Measurements from ENCODE around the gene HSPG2. TPM values are rescaled to one million over a fixed set of nuclear protein-coding genes. Genes with fewer than 3 reads are reported as not detected.
"Not testable (repeated sequence)": the region's sequence is repeated elsewhere in the genome, so short reads cannot be mapped to it uniquely, and the experiment has no call there.

Gene HSPG2
- total and polyA plus RNA-seq, 12 donors = 38.7 to 558 (median 273) TPM

DNA sequence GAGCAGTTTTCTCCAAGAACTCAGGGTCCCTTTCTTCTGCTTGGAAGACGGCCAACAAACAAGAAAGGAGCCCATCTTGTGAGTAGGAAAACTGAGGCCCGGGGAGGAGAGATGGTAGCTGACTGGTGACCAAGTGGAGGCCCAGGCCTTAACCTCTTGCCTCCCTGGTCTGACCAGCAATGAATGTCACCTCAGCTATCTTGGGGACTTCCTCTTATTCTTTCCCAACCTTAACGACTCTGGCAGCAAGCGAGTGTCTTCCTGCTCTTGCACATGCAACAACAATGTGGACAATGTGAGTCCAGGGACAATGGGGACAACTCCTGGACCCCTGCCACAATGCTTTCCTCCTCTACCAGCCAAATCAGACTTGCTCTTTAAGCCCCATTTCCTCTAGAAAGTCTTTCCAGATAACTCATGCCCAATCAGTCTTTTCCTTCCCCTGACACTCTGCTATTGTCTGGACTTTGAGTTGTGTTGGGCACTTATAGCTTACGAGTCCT, 12.6 kb downstream of the HSPG2 start:
- peak in 6 of 7 donors; percentile 67 to 93 (median 83) for DNase-seq
- WGBS, 4 donors = 24 to 64% (median 51%) methylated on average over 3 to 5 of the region's 5 CpGs
- Histone ChIP-seq H3K27ac (peak overlapping the region in 4 of 5 donors; percentile 41 to 96 (median 72)), H3K36me3 (replicated peaks in 1 of 2) (no peaks in the 10 kb centered on the region), H3K4me3 (no peak overlapping the region), H3K4me1 (replicated peaks in 1 of 2) (peaks cover 51 to 90% of the 10 kb centered on the region in 2 donors), H3K27me3 (no peaks in the 10 kb centered on the region), H3K9me3 (replicated peaks in 1 of 3) (no peaks in the 10 kb centered on the region)
- intact Hi-C loops (cut with DNase I) = no loop called here
- TF ChIP-seq POLR2A (IDR thresholded peaks at IDR 0.05) = peak in 1 of 2 donors; percentile 8
- TF ChIP-seq, protein P1, sequence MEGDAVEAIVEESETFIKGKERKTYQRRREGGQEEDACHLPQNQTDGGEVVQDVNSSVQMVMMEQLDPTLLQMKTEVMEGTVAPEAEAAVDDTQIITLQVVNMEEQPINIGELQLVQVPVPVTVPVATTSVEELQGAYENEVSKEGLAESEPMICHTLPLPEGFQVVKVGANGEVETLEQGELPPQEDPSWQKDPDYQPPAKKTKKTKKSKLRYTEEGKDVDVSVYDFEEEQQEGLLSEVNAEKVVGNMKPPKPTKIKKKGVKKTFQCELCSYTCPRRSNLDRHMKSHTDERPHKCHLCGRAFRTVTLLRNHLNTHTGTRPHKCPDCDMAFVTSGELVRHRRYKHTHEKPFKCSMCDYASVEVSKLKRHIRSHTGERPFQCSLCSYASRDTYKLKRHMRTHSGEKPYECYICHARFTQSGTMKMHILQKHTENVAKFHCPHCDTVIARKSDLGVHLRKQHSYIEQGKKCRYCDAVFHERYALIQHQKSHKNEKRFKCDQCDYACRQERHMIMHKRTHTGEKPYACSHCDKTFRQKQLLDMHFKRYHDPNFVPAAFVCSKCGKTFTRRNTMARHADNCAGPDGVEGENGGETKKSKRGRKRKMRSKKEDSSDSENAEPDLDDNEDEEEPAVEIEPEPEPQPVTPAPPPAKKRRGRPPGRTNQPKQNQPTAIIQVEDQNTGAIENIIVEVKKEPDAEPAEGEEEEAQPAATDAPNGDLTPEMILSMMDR (IDR thresholded peaks at IDR 0.05) = no peak

DNA sequence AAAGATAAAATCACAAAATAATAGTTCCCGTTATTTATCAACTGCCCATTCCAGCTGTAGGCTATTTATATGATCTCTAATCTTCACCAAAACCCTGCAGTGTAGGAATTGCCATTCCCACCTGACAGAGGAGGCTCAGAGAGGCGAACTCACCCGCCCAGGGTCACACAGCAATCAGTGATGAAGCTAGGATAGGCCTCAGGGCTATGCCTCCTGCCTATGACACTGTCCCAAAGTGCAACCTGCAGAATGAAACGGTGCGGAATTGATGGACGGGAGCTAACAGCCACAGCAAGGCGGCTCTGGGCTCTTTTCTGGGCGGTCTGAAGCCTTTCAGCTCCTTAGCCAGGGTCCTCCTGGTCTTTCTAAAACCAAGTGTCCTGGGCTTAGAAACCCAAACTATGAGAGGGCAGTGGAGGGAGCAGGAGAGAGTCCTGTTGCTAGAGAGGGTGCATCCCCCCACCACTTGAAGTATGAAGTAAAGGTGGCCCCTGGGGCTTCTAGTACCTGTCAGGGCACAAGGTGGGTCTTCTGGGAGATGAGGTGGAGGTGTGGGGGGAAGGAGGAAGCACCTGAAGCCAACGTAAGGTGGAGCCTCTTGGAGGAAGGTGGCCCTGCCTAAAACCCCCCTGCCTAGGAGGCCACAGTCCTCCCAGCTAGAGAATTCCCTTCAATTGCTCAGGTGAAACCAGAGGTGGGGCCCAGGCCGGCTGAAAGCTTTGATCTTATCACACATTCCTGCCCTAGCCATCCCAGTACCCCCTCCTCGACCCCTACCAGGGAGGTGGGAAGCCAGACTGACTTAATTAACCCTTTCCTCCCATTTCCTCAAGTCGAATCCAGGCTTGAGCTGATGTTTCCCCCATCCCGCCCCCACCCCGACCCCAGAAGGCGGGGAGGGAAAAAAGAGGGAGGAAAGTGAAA, 14.8 kb downstream of the HSPG2 start:
- peak in 1 of 7 donors; percentile 11 for DNase-seq
- Histone ChIP-seq H3K27ac (peak overlapping the region in 4 of 5 donors; percentile 60 to 92 (median 74)), H3K4me3 (no peak overlapping the region), H3K9me3 (replicated peaks in 1 of 3) (no peaks in the 10 kb centered on the region), H3K4me1 (replicated peaks in 1 of 2) (peaks cover 43 to 77% of the 10 kb centered on the region in 2 donors), H3K27me3 (no peaks in the 10 kb centered on the region), H3K36me3 (replicated peaks in 1 of 2) (no peaks in the 10 kb centered on the region)
- intact Hi-C loops (cut with DNase I) = no loop called here
- TF ChIP-seq POLR2A (IDR thresholded peaks at IDR 0.05) = no peak
- TF ChIP-seq, protein P1 (IDR thresholded peaks at IDR 0.05) = no peak
- 65 to 74% (median 68%) methylated on average over 14 to 15 of the region's 15 CpGs for WGBS, 4 donors

DNA sequence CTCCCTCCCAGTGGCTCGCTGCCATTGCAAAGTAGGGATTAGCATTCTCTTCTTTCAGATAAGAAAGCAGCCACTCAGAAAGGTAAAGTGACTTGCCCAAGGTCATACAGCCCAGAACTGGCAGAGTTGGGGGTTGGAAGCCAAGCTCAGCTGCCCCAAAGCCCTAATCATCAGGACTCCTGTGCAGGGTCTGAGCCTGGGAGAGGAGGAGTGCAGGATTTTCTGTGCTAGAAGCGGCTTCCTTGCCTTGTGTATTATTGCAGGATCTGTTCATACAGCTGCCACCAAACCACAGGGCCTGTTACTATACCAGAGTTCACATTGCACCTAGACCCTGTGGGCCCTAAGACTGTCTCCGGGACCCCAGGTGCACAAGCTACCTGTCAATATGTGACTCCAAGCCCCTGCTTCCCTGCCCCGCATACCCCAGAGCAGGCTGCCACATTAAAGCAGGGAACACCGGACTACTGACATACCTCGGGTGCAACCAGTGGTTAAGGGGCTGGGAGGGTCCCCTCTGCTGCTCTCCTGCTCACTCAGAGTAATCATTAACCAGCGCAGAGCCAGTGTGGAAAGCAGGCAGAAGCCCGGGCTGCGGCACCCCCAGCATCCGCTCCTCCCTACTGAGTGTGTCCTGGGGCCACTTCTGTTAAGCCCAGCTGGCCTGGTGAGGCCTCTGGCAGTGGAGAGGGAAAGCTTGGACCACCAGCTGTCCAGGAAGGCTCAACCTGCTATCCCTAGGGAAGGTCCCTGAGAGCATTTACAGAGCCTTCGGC, 15.8 kb downstream of the HSPG2 start:
- Histone ChIP-seq H3K4me1 (replicated peaks in 1 of 2) (peaks cover 35 to 72% of the 10 kb centered on the region in 2 donors), H3K27ac (peak overlapping the region; percentile 62 to 92 (median 76)), H3K4me3 (no peak overlapping the region), H3K36me3 (replicated peaks in 1 of 2) (no peaks in the 10 kb centered on the region), H3K9me3 (replicated peaks in 1 of 3) (no peaks in the 10 kb centered on the region), H3K27me3 (no peaks in the 10 kb centered on the region)
- TF ChIP-seq POLR2A (IDR thresholded peaks at IDR 0.05) = no peak
- intact Hi-C loops (cut with DNase I) = no loop called here
- DNase-seq = peak in 5 of 7 donors; percentile 16 to 79 (median 69)
- 67 to 70% (median 69%) methylated on average over 6 to 11 of the region's 11 CpGs for WGBS, 4 donors

DNA sequence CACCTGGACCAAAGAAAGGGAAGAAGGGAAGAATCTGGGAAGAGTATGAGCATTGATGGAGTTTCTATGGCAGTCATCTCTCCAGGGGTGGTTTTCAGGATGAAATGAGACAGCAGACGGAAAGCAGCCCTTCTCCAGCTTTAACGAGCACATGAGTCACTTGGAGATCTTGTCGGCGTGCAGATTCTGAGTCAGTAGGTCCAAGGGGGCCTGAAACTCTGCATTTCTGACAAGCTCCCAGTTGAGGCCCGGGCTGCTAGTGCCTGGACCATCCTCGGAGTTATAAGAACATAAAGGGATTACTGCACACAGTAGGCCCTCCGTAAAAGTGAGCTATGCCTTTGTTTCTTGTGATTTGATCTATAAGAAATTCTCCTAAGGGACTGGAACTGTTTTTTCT, 17.6 kb downstream of the HSPG2 start:
- TF ChIP-seq, protein P1 (IDR thresholded peaks at IDR 0.05) = no peak
- peak in 1 of 2 donors; percentile 8 for TF ChIP-seq POLR2A (IDR thresholded peaks at IDR 0.05)
- WGBS, 4 donors = 47 to 62% (median 50%) methylated on average over 7 of the region's 7 CpGs

DNA sequence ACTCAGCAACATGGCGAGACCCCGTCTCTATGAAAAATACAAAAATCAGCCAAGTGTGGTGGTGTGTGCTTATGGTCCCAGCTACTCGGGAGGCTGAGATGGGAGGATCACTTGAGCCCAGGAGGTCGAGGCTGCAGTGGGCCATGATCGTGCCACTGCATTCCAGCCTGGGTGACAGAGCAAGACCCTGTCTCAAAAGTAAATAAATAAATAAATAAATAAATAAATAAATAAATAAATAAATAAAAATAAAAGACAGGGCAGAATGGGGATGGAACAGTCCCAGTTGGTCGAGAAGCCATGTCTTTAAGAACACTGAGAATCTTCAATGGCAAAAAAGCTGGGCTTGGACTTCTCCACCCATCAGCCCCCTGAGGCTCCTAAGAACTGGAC, 19.9 kb downstream of the HSPG2 start:
- H3K4me1 ChIP-seq (replicated peaks in 1 of 2) = peaks cover 54 to 75% of the 10 kb centered on the region in 2 donors
- DNase-seq; H3K4me3 ChIP-seq; H3K36me3 ChIP-seq (replicated peaks in 1 of 2); H3K27me3 ChIP-seq; intact Hi-C loops (cut with DNase I); H3K9me3 ChIP-seq (replicated peaks in 1 of 3): not testable (repeated sequence)
- peak overlapping the region in 1 of 5 donors; percentile 35 for H3K27ac ChIP-seq
- 71 to 86% (median 80%) methylated on average over 6 of the region's 6 CpGs for WGBS, 4 donors

More for the DNA sequence above, 17.6 kb downstream of the HSPG2 start:
- Histone ChIP-seq H3K36me3 (replicated peaks in 1 of 2) (no peaks in the 10 kb centered on the region), H3K4me1 (replicated peaks in 1 of 2) (peaks cover 32 to 74% of the 10 kb centered on the region in 2 donors), H3K27ac (peak overlapping the region in 4 of 5 donors; percentile 75 to 92 (median 80)), H3K4me3 (no peak overlapping the region), H3K9me3 (replicated peaks in 1 of 3) (no peaks in the 10 kb centered on the region), H3K27me3 (no peaks in the 10 kb centered on the region)
- intact Hi-C loops (cut with DNase I) = no loop called here
- peak in 2 of 7 donors; percentile 65 to 68 for DNase-seq
